Measurements from ENCODE around the gene PDE11A. TPM values are rescaled to one million over a fixed set of nuclear protein-coding genes. Genes with fewer than 3 reads are reported as not detected.

The PDE11A gene
- polyA plus RNA-seq, 2 of the 4 experiments (the other 2 are of a cell fraction), result 3.6 to 5.6 TPM

- no peak for ATAC-seq
- H3K27ac ChIP-seq, result no peak overlapping the region
- no peaks in the 10 kb centered on the region for H3K4me1 ChIP-seq
- ChIA-PET POLR2A (no interaction called here), CTCF (no interaction called here)
- no peak for TF ChIP-seq NPAS2 (CRISPR knock-in tag; IDR thresholded peaks at IDR 0.05; ENCODE audit: borderline replicate concordance)
- no peak for TF ChIP-seq RAD21 (conservative IDR thresholded peaks at IDR 0.05 in 1 of 2, IDR thresholded peaks at IDR 0.05 in 1 of 2)
- no peak for TF ChIP-seq CTCF (IDR thresholded peaks at IDR 0.05)
- no peak for TF ChIP-seq FOSB (CRISPR knock-in tag; IDR thresholded peaks at IDR 0.05)
- no peak for TF ChIP-seq E2F6 (IDR thresholded peaks at IDR 0.05; ENCODE audit: borderline replicate concordance, low read depth)
- no peak for TF ChIP-seq ZSCAN20 (CRISPR knock-in tag; IDR thresholded peaks at IDR 0.05)
- no peak for TF ChIP-seq FOSL2 (IDR thresholded peaks at IDR 0.05)
- no peak for TF ChIP-seq FOSL2 (CRISPR knock-in tag; IDR thresholded peaks at IDR 0.05)
- no peak for TF ChIP-seq RARB (CRISPR knock-in tag; IDR thresholded peaks at IDR 0.05)
- no peak for TF ChIP-seq EHMT2 (IDR thresholded peaks at IDR 0.05; ENCODE audit: low read depth)
- no peak for TF ChIP-seq JUNB (IDR thresholded peaks at IDR 0.05)
- TF ChIP-seq ATOH8 (CRISPR knock-in tag; IDR thresholded peaks at IDR 0.05; ENCODE audit: low read depth), result no peak
- TF ChIP-seq EP300 (IDR thresholded peaks at IDR 0.05), result no peak
- TF ChIP-seq CHD2 (IDR thresholded peaks at IDR 0.05; ENCODE audit: low read length, partially characterized antibody), result no peak
- TF ChIP-seq GATA3 (IDR thresholded peaks at IDR 0.05; ENCODE audit: borderline replicate concordance), result no peak
- no peak overlapping the region for H3K4me3 ChIP-seq
- H3K9me3 ChIP-seq, result no peaks in the 10 kb centered on the region
- 9% methylated on average over 1 of the region's 1 CpG for WGBS (ENCODE audit: missing lambda C conversion rate)
- no peak for FAIRE-seq
- no peak overlapping the region for H3K4me2 ChIP-seq
- DNase-seq (ENCODE audit: low read depth in 1 of 2, low spot score in 1 of 2), result no peak
These were observed 440.9 kb downstream of the PDE11A start for GRCh38 chr2:177631680-177632079.

- WGBS (ENCODE audit: missing lambda C conversion rate), result 48% methylated on average over 4 of the region's 4 CpGs
- Histone ChIP-seq H3K4me2 (no peak overlapping the region), H3K9me3 (no peaks in the 10 kb centered on the region), H3K4me1 (no peaks in the 10 kb centered on the region), H3K27ac (no peak overlapping the region), H3K4me3 (no peak overlapping the region)
- ATAC-seq (no peak), DNase-seq (ENCODE audit: low read depth in 1 of 2, low spot score in 1 of 2) (no peak), FAIRE-seq (no peak)
- POLR2A ChIA-PET, result no interaction called here
- CTCF ChIA-PET, result interaction anchor here (0.9 kb wide), 2 partner anchors 95 to 464 kb away, joined by 3 read pairs; no protein-coding TSS in a partner anchor
- TF ChIP-seq BHLHE40 (IDR thresholded peaks at IDR 0.05; ENCODE audit: low read depth, low read length), result no peak
- TF ChIP-seq ESRRA (IDR thresholded peaks at IDR 0.05; ENCODE audit: borderline replicate concordance, low read length), result no peak
- no peak for TF ChIP-seq NR3C1 (IDR thresholded peaks at IDR 0.05)
- no peak for TF ChIP-seq RNF2 (IDR thresholded peaks at IDR 0.05; ENCODE audit: borderline replicate concordance, low read depth)
- no peak for TF ChIP-seq MAFK (IDR thresholded peaks at IDR 0.05; ENCODE audit: partially characterized antibody)
- TF ChIP-seq SMC3 (IDR thresholded peaks at IDR 0.05), result no peak
- TF ChIP-seq GATA3 (IDR thresholded peaks at IDR 0.05; ENCODE audit: borderline replicate concordance), result no peak
- TF ChIP-seq MAX (IDR thresholded peaks at IDR 0.05), result no peak
- no peak for TF ChIP-seq HOXB13 (CRISPR knock-in tag; IDR thresholded peaks at IDR 0.05; ENCODE audit: low read depth)
- no peak for TF ChIP-seq ATOH8 (CRISPR knock-in tag; IDR thresholded peaks at IDR 0.05; ENCODE audit: low read depth)
- no peak for TF ChIP-seq RAD21 (conservative IDR thresholded peaks at IDR 0.05 in 1 of 2, IDR thresholded peaks at IDR 0.05 in 1 of 2)
- TF ChIP-seq CBX2 (IDR thresholded peaks at IDR 0.05; ENCODE audit: borderline replicate concordance, low read depth), result no peak
- TF ChIP-seq USF2 (IDR thresholded peaks at IDR 0.05), result no peak
- TF ChIP-seq EHF (CRISPR knock-in tag; IDR thresholded peaks at IDR 0.05), result no peak
- no peak for TF ChIP-seq EP300 (IDR thresholded peaks at IDR 0.05)
- no peak for TF ChIP-seq TFCP2L1 (CRISPR knock-in tag; IDR thresholded peaks at IDR 0.05)
- TF ChIP-seq CTCF (IDR thresholded peaks at IDR 0.05), result no peak
- TF ChIP-seq E2F6 (IDR thresholded peaks at IDR 0.05; ENCODE audit: borderline replicate concordance, low read depth), result no peak
- no peak for TF ChIP-seq ZSCAN20 (CRISPR knock-in tag; IDR thresholded peaks at IDR 0.05)
These were observed 443.1 kb downstream of the PDE11A start for GRCh38 chr2:177629357-177630024.

Measured in A549 (cell line).